HepG2 (cell line): ENCODE measurements around the gene CDC27.

ENCODE experiments used
- CREB1 ChIP-seq, 2 experiments: fragments of 450-650 bp in 1 of 2; IDR thresholded peaks; 2 replicates each; pipeline ENCODE4 v1.6.1; 2016 to 2017; ENCODE audit warnings: control low read depth in 1 of 2, mild to moderate bottlenecking in 1 of 2, missing compliant biosample characterization in 1 of 2, missing genetic modification characterization in 1 of 2
- CTCF ChIP-seq: sonication (generic); formaldehyde crosslinking; IDR thresholded peaks from 2 replicates; pipeline ENCODE4 v1.5.0; 2020; ENCODE audit warnings: mild to moderate bottlenecking, missing genetic modification reagents, moderate library complexity
- GLMP ChIP-seq: sonication (generic); formaldehyde crosslinking; IDR thresholded peaks from 2 replicates; pipeline ENCODE4 v1.9.0; 2021; ENCODE audit warnings: missing genetic modification reagents, mild to moderate bottlenecking, borderline replicate concordance
- KAT7 ChIP-seq: IDR thresholded peaks from 2 replicates; pipeline ENCODE4 v1.6.1; 2018; ENCODE audit warnings: borderline replicate concordance, missing compliant biosample characterization
- PAXIP1 ChIP-seq: sonication (generic); formaldehyde crosslinking; conservative IDR thresholded peaks from 2 replicates; pipeline ENCODE4 v1.4.0; 2020; ENCODE audit warnings: mild to moderate bottlenecking, missing genetic modification reagents, moderate library complexity
- PBX3 ChIP-seq: sonication (generic); formaldehyde crosslinking; IDR thresholded peaks from 2 replicates; pipeline ENCODE4 v1.8.1; 2023; ENCODE audit warnings: missing genetic modification reagents, inconsistent platforms, borderline replicate concordance
- PHF8 ChIP-seq: sonication (generic); formaldehyde crosslinking; IDR thresholded peaks from 2 replicates; pipeline ENCODE4 v1.5.0; 2020; ENCODE audit warnings: missing genetic modification reagents
- PRDM4 ChIP-seq: sonication (generic); formaldehyde crosslinking; IDR thresholded peaks from 2 replicates; pipeline ENCODE4 v1.9.0; 2021; ENCODE audit warnings: missing genetic modification reagents, borderline replicate concordance
- PTBP1 ChIP-seq: fragments of 200-400 bp; formaldehyde crosslinking; IDR thresholded peaks from 2 replicates; pipeline ENCODE4 v1.6.1; 2018; ENCODE audit warnings: low read length, low read depth; ENCODE audit not compliant: poor library complexity, severe bottlenecking
- ZBTB26 ChIP-seq: IDR thresholded peaks from 2 replicates; pipeline ENCODE4 v1.6.1; 2016; ENCODE audit warnings: missing compliant biosample characterization, missing genetic modification reagents, borderline replicate concordance
- ZBTB33 ChIP-seq: sonication (generic); formaldehyde crosslinking; IDR thresholded peaks from 2 replicates; pipeline ENCODE4 v1.4.0; 2020; ENCODE audit warnings: missing genetic modification reagents
- ZNF274 ChIP-seq: sonication (generic); formaldehyde crosslinking; IDR thresholded peaks from 2 replicates; pipeline ENCODE4 v1.5.1; 2020; ENCODE audit warnings: mild to moderate bottlenecking, missing genetic modification reagents
- ZNF432 ChIP-seq: sonication (generic); formaldehyde crosslinking; IDR thresholded peaks from 2 replicates; pipeline ENCODE4 v1.5.0; 2020; ENCODE audit warnings: missing genetic modification reagents, mild to moderate bottlenecking, borderline replicate concordance

GRCh38 chr17:47179141-47179540, 10.0 kb downstream of the CDC27 start:
- TF ChIP-seq GLMP (CRISPR knock-in tag) = no peak
- no peak for TF ChIP-seq CTCF
- no peak for TF ChIP-seq PTBP1
- TF ChIP-seq CREB1 (IDR thresholded peaks at IDR 0.05) = no peak
- TF ChIP-seq CREB1 (CRISPR knock-in tag; IDR thresholded peaks at IDR 0.05) = no peak
- TF ChIP-seq ZBTB26 (CRISPR knock-in tag) = no peak
- TF ChIP-seq PBX3 = no peak
- no peak for TF ChIP-seq ZNF274 (CRISPR knock-in tag)
- no peak for TF ChIP-seq PAXIP1 (CRISPR knock-in tag)
- no peak for TF ChIP-seq ZNF432 (CRISPR knock-in tag)
- no peak for TF ChIP-seq KAT7 (CRISPR knock-in tag)
- TF ChIP-seq PHF8 = no peak
- no peak for TF ChIP-seq PRDM4 (CRISPR knock-in tag)
- TF ChIP-seq ZBTB33 (CRISPR knock-in tag) = no peak
